COLO668 (cell line): Measurements from ENCODE around the gene PLA2G4A.
"Not testable (repeated sequence)": the region's sequence is repeated elsewhere in the genome, so short reads cannot be mapped to it uniquely, and the experiment has no call there.

Experiments
- DNase-seq: peaks from one replicate; lab custom pipeline; 2025; ENCODE audit not compliant: unreplicated experiment; lab: John Stamatoyannopoulos, UW

PLA2G4A gene

DNA sequence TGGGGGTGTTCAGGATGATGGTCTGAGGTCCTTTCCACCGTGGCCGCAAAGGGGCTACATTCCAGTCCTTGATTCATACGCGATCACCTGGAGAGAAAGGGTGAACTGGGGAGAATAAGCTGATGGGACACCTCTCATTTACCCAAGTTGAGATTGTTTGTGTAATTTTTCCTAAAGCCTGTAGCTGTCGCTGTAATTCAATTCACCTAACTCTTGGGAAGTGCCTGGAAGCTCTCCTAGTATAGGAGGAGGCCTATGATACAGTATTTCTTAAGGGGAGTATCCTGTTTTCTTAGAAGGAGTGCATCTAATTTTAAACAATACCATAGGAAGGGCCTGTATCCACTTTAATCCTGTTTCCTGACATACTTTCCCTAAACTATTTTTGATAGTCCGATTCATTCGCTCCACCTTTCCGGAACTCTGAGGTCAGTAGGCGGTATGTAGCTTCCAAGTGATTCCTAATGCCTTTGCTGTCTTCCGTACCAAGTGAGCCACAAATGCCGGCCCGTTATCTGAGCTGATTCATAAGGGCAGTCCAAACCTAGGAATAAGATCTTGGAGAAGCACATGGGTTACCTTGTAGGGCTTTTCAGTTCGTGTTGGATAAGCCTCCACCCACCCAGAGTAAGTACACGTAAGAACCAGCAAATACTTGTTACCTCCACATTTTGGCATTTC lies 88.5 kb downstream of the PLA2G4A start:
- DNase-seq: not testable (repeated sequence)

DNA sequence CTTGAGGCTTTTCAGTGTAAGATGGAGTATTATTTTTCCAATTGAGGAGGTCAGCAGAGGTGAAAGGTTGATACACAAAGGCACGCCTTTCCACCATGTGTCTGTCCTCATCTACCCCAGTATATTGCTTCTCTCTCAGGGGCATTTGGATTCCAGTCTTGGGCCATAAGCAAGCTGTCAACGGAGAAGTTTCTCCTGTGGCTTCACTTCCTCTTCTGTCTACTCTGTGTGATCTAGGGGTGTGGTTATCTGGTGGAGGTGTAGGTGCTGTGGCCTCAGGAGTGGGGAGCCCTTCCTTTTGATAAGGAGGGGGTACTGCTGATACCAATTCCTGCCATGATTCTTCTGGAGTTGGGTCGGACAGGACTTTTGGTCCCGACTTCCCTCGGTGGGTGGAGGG lies 92.6 kb downstream of the PLA2G4A start:
- not testable (repeated sequence) for DNase-seq

- not testable (repeated sequence) for DNase-seq
Measured at GRCh38 chr1:186922814-186923213, 94.1 kb downstream of the PLA2G4A start.

DNA sequence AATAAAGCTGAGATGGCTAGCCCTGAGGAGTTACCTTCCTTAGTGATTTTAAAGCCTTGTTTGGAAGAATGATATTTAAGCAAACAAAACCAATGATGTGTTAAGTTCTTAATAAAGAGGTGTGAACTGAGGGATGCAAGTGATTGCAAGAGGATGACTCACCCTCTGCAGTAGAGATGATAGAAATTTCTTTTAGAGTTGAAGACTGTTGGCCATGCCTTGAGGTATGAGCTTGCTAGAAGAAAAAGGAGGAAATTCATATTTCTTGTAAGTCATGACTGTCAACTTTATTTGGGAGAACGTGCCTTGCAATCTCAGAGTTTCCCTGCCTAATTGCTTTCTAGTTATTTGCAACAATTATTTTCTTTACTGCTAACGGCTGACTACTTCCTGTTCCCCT lies 94.7 kb downstream of the PLA2G4A start:
- DNase-seq: no peak

- no peak for DNase-seq
Measured at GRCh38 chr1:186925881-186926669, 97.3 kb downstream of the PLA2G4A start.

DNA sequence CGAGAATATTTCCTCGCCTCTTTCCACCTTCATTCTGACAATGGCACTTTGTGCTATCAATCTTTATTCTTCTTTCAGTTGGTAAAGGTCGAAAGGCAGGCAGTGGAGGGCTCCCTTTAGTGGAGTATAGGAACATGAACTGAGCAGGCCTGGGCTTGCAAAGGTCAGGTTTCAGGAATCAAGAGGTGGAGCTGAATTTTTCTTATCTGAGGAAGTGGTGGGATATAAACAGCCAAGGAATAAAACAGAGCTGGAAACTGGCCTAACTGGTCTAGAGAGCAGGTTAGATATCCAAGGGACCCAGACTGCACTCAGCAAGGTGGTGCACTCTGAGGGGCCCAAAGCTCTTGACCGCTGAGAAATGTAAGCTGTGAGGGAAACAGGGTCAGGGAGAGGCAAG lies 99.1 kb downstream of the PLA2G4A start:
- DNase-seq: no peak

DNA sequence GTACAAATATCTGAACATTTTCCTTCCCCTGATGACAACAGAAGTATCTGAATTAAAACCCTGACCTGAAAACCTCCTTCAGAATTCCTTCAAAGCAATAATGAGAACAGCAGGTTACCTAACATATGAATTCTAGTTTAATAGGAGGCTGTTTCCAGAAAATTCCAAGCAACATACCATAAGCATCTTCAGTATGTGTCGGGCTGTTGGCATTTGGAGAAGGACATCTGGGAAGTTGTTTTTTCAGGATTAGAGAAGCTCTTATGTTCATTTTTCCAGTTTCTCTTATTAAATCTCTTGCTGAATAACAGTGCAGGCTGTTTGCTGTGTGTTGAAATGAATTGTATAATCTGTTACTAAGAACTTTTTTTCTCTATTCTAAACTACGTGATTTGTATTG lies 101.5 kb downstream of the PLA2G4A start:
- no peak for DNase-seq

- no peak for DNase-seq
Measured at GRCh38 chr1:186937016-186937670, 108.4 kb downstream of the PLA2G4A start.

- DNase-seq: no peak
Measured at GRCh38 chr1:186943891-186944686, 115.3 kb downstream of the PLA2G4A start.

DNA sequence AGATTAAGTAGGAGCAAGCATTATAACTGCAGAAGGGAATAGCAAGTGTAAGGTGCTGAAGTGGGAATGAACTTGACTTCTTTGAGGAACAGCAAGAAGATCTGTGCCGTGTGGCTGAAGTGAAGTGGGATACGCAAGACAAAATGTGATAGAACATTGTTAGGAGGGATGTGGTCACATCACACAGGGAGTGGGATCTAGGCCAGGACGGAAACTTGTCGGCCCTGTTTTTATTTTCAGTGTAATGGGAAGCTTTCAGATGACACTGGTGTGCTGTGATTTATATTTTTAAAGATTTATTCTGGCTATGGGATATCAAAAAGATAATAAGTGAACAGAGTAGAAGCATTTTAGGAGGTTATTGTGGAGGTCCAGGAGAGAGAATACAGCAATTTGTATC lies 116.4 kb downstream of the PLA2G4A start:
- no peak for DNase-seq

GRCh38 chr1:186948535-186948934 lies 119.8 kb downstream of the PLA2G4A start:
- no peak for DNase-seq

GRCh38 chr1:186949173-186949572 lies 120.4 kb downstream of the PLA2G4A start:
- no peak for DNase-seq

DNA sequence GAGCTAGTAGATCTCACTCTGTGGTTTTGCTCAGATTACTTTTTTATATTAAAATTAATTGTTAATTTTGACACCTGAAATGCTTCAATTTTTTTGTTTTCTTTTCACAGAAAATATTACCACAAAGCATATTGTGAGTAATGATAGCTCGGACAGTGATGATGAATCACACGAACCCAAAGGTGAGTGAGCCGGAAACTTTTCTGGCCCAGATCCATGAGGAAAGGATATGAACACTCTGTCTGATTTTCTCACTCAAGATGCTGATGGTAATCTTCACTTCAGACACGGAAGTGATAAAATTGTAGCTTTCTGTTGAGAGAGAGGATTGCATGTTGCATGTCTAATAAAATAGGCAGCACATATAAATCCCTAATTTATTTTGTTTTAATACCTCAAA lies 121.8 kb downstream of the PLA2G4A start:
- DNase-seq: no peak

GRCh38 chr1:186953876-186954275 lies 125.1 kb downstream of the PLA2G4A start:
- DNase-seq: no peak

DNA sequence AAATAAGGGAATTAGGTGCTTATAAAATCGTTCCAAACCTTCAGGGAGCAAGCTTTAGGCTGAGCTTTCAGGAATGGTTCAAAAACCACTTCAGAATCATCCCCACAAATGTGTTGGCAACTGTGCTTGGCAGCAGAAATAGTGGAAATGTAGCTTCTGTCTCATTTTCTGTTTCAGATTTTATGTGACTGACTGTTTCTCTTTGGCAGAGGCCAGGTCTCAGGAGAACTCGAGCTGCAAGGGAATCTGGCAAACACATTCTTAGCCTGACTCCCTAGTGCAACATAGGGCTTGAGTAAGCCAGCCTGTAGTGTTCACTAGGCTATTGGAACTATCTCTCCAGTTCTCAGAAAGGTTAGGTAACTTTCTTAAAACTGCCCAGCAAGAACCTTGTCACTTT lies 128.6 kb downstream of the PLA2G4A start:
- DNase-seq: no peak

- no peak for DNase-seq
Measured at GRCh38 chr1:186958520-186958919, 129.8 kb downstream of the PLA2G4A start.

DNA sequence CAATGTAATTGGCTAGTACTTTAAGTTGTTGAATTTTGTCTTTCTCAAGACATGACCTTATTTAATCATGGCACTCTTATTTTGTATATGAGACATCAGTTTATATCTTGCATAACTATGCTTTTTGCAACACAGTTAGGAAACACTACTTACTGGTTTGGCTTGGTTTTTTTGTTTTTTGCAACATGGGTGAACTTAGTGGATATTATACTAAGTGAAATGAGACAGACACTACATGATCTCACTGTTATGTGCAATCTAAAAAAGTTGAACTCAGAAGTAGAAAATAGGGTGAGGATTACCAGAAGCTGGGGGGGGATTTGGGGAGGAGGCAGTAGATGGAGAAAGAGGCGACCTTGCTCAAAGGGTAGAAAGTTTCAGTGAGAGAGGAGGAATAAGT lies 132.1 kb downstream of the PLA2G4A start:
- no peak for DNase-seq

GRCh38 chr1:186965847-186966246 lies 137.1 kb downstream of the PLA2G4A start:
- no peak for DNase-seq

DNA sequence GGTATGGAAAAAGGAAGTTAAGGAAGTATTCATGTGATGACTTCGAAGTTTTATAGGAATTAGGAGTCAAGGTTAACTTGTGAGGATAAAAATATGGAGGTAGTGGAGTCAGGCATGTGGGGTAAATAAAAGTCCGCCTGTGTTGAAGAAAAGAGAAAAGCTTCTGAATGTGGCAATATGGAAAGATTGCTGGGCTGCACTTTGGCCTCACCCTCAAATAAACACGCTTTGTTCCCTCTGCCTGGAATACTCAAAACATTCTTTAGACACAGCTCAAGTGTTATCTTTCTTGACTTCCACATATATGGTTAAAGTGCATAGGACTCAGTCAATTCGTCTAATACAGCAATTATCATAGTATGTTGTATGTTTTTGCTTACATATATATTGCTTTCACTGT lies 137.7 kb downstream of the PLA2G4A start:
- no peak for DNase-seq

DNA sequence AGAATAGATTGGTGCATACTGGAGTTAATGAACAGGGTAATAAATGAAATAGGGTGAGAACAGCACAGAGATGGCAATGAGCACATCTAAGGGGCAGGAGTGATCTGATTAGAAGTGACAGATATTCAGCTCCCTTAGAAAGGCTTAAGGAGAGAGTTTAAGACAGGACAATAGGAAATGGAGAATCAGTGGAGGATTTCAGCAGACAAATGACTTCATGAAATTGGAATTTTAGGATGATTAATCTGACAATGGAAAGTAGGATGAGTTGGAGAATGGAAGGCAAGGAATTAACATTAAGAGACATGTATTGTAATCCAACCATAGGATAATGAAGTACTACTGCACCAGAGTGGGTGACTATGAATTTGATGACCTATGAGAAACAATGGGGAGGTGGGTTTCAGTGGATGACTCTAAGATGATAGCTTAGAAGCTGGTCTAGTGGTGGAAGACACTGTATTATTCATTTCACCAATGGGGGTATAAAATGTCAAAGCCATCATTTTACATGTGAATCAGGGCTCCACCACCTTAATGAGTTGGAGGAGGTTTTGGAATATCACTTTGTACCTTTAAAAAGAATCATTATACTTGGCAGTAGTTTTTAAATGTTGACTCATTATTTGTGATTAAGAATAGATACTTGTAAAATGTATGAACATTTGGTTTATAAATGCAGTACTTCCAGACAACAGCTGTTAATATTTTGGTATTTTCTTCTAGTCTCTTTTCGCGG lies 139.1 kb downstream of the PLA2G4A start:
- DNase-seq: no peak

DNA sequence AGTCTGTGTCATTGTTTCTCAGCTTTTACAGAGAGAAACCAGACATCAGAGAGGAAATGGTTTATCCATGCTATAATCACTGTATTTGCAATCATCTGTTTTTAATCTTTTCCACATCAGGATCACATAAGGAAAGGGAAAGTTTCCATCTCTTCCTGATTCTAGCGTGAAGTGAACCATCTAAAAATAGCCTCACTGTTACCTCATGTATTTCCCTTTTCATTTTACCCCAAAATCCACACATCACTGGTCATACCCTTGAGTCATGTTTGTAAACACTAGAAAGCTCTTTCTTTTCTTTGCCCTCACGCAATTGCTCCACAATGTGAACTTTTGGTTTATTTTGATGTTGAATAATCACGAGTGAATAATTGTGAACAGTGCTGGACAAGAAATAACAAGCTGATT lies 146.0 kb downstream of the PLA2G4A start:
- no peak for DNase-seq
